ENCODE measurements around the gene MAP2K1.
"Not testable (repeated sequence)": the region's sequence is repeated elsewhere in the genome, so short reads cannot be mapped to it uniquely, and the experiment has no call there.

MAP2K1 gene

DNA sequence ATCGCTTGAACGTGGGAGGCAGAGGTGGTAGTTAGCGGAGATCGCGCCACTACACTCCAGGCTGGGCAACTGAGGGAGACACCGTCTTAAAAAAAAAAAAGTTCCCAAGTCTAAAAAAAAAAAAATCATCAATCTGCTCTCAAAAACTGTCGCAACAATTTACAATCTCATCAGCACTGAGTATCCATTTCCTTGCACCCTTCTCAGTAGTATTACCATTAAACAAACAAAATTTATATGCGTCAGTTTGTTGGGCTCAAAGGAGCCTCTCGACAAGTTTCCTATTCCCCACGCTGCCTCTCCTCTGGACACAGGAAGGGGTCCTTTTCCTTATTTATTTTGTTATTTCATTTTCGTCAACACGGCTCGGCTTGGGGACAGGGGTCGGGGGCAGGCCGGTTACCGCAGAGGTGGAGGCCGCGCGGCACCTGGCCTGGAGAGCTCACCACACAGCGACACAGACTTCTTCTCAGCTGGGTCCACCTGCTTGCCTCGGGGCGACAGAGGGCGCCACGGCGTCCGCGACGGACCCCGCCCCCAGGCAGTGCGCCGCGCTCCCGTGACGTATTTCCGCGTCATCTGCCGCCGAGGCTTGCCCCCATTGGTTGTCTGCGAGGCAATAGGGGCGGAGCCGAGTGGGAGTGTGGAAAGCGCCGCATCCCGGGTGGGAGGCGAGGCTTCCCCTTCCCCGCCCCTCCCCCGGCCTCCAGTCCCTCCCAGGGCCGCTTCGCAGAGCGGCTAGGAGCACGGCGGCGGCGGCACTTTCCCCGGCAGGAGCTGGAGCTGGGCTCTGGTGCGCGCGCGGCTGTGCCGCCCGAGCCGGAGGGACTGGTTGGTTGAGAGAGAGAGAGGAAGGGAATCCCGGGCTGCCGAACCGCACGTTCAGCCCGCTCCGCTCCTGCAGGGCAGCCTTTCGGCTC, at the start of gene MAP2K1:
Gene MAP2K1 (plus strand): TSS at position 709 of the 920 bp plus-strand sequence. CDS start 436 bp downstream, outside the sequence.
- DNase-seq: peak; percentile 80

DNA sequence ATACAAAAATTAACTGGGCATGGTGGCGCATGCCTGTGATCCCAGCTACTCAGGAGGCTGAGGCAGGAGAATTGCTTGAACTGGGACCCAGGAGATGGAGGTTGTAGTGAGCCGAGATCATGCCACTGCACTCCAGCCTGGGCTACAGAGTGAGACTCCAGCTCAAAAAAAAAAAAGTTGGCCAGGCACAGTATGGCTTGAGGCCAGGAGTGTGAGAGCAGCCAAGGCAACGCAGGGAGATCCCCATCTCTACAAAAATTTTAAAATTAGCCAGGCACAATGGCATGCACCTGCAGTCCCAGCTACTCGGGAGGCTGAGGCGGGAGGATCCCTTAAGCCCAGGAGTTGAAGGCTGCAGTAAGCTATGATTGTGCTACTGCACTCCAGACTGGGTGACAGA, 38.2 kb upstream of the MAP2K1 start:
- not testable (repeated sequence) for DNase-seq

DNA sequence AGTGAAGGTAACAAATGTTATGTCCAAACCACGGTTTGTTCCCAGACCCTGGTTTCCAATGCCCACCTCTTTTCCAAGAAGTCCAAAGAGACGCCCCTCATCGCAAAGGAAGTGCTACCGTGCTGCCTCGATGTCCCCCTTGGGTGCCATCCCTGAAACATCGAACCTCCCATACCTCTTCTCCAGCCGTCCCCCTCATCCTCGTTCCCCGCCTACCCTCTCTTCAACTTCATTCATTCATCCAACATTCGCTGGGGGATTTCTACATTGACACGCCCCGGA, 30.7 kb upstream of the MAP2K1 start:
- no peak for DNase-seq

DNA sequence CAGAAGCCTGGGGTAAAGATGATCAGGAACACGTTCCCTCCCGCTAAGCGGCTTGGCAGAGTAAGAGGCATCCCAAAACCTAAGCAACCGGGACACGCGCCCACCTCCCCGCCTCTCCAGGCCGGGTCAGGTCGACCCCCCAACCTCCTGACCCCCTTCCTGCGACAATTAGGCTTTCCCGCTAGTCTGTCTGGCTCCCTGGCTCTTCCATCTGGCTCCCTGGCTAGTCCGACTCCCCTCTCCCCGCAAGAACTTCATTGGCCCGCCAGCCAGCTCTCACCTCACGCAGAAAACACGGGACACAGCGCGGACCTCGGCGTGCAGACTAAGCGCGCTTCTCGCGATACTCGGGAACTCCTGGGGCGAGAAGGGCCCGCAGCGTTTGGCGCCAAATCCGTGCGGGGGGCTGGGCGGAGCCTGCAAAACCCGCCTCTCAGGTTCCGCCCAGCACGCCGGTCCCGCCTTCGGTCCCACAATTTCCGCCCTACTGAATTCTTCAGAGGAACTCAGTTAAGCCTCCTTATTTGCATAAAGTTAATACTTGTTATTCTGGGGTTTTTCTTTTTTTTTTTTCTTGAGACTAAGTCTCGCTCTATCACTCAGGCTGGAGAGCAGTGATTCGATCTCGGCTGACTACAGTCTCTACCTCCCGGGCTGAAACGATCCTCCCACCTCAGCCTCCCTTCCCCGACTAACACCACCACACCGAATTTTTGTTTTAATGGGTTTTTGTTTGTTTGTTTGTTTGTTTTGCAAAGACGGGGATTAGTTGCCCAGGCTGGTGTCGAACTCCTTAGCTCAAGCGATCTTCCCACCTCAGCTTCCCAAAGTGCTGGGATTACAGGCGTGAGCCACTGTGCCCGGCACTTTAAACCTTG, 30.1 kb upstream of the MAP2K1 start, which contains the start of gene TIPIN:
Gene TIPIN (minus strand): TSS at position 327 of the 878 bp plus-strand sequence. CDS start 3,738 bp downstream, outside the sequence.
- peak; percentile 64 for DNase-seq

DNA sequence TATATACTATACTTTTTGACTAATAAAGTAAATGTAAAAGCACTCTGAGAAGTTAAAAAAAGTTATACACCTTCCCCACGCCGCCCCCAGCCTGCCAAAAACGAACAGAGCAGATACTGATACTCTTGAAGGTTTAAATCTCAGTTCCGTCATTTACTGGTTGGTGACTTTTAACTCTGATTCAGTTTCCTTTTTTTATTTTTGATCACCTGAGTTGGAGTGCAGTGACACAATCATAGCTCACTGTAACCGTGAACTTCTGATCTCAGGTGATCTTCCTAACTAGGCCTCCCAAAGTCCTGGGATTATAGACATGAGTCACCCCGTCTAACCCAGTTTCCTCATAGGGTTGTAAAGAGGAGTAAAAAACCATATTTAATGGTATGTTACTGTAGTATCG, 27.0 kb upstream of the MAP2K1 start:
- DNase-seq: no peak

DNA sequence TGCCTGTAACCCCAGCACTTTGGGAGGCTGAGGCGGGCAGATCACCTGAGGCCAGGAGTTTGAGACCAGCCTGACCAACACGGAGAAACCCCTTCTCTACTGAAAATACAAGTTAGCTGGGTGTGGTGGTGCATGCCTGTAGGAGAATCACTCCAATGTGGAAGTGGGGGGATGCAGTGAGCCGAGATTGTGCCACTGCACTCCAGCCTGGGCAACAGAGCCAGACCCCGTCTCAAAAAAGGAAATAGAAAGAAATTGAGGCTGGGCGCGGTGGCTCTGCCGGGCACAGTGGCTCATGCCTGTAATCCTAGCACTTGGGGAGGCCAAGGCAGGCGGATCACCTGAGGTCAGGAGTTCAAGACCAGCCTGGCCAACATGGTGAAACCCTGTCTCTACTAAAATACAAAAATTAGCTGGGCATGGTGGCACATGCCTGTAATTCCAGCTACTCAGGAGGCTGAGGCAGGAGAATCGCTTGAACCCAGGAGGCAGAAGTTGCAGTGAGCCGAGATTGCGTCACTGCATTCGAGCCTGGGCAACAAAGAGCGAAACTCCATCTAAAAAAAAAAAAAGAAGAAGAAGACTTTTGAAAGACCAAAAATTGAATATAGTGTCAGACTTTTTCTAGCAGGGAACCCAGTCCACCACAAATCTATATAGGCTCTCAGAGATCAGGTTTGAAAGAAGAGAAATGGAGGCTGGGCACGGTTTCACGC, 24.8 kb upstream of the MAP2K1 start:
- DNase-seq: not testable (repeated sequence)

DNA sequence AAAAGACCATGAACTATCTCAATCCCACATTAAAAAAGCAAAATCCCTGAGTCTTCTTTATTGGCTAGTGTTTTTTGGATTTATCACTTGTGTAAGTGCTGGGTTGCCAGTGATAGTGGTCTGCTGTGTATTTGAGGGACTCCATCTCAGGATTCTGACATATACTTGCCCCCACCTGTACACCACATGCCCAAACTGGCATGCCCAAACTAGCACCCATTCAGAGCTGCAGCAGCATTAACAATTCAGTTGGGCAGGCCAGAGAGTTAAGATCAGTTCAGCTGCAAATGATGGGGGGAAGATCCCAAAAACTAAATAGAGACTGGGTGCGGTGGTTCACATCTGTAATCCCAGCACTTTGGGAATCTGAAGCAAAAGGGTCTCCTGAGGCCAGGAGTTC, 23.9 kb upstream of the MAP2K1 start:
- DNase-seq: no peak

DNA sequence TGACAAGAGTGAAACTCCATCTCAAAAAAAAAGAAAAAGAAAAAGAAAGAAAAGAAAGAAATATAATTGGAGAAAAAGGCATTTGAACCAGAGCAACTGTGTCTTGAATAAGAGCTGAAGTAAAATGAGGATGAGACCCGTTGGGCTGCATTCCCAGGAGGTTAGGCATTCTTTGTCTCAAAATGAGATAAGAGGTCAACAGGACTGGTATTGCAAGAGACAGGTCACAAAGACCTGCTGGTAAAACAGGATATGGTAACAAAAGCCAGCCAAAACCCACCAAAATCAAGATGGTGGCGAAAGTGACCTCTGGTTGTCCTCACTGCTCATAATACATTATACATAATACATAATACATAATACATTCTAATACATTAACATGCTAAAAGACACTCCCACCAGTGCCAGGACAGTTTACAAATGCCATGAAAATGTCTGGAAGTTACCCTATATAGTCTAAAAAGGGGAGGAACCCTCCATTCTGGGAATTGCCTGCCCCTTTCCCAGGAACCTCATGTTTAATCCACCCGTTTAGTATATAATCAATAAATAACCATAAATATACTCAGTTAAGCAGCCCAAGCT, 21.7 kb upstream of the MAP2K1 start:
- DNase-seq: no peak

DNA sequence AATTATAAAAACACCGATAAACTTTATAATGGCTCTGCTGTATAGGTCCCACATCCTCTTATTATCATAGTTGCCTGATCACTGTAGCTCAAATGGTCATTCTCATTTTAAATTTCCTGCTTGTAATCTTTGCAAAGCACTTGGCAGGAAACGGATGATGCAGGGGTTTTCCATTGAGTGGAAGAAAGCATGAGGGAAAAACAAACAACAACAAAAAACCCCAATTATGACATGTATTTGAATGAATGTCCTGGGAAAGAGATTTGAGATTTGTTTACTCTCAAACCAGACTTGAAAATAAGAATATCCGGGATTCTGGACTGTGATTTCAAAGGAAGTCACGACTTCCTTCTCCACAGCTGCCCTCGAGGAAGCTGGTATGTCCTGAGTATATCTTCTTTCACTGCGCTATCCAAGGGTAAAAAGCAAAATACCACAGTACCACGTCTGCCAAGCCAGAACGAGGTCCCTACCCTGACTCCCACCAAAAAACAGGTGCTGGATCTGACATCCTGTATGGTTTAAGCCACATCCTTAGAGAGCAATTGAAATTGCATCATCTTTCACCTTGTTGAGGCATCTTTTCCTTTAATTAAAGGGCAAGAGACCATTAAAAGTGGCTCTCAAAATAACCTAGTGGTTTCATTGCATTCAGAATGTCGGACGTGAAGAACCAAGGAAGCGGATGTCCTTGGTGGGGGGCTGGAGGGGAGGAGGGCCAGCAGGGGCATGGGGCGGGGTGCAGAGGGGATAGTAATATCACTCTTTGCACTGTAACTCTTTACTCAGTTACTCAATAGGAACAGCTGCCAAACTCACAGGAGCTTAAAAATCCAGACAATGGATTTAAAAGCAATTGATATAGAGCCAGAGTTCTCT, 16.7 kb upstream of the MAP2K1 start:
- peak; percentile 22 for DNase-seq

DNA sequence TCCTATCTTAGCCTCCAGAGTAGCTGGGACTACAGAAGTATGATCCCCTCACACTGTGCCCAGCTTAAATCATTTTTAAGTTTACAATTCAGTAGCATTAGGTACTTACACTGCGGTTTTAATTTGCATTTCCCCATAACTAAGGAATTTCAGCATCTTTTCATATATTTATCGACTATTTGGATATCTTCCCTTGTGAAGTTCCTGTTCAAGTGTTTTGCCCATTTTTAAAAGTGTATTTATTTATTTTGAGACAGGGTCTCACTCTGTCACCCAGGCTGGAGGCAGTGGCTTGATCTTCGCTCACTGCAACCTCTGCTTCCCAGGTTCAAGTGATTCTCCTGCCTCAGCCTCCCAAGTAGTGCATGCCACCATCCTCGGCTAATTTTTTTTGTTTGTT, 12.5 kb upstream of the MAP2K1 start:
- DNase-seq: no peak

DNA sequence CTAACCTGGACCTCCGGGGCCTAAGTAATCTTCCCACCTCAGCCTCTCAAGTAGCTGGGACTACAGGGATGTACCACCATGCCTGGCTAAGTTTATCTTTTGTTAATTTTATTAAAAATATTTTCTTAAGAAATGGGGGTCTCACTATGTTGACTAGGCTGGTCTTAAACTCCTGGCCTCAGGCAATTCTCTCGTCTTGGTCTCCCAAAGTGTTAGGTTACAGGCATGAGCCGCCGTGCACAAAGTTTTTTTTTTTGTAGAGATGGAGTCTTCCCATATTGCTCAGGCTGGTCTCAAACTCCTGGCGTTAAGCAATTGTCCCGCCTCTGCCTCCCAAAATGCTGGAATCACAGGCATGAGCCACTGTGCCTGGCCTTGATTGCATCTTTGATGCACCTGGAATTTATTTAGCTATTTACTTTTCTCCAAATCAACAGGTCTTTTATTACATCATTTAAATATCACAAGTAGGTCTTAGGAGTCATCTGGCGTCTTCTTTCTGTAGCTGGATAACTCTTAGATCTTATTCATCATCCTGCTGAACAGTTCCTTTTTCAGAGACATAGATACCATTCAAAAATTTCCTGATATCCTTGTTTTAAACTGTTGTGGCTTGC, 7.8 kb upstream of the MAP2K1 start:
- no peak for DNase-seq

DNA sequence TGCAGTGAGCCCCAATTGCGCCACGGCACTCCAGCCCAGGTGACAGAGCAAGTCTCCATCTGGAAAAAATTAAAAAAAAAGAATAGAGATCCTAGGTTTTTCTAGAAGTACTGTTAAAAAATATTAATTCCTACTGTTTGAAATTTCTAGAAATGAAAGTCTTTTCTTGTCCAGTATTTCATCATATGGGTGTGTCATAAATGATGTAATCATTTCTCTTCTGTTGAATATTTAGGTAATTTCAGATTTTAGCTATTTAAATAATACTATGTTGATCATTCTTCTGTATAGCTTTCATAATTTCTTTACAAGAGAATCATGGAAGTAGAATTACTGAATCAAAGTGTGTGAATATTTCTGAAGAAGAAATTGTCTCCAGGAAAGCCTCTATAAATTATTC, 5.3 kb upstream of the MAP2K1 start:
- not testable (repeated sequence) for DNase-seq

DNA sequence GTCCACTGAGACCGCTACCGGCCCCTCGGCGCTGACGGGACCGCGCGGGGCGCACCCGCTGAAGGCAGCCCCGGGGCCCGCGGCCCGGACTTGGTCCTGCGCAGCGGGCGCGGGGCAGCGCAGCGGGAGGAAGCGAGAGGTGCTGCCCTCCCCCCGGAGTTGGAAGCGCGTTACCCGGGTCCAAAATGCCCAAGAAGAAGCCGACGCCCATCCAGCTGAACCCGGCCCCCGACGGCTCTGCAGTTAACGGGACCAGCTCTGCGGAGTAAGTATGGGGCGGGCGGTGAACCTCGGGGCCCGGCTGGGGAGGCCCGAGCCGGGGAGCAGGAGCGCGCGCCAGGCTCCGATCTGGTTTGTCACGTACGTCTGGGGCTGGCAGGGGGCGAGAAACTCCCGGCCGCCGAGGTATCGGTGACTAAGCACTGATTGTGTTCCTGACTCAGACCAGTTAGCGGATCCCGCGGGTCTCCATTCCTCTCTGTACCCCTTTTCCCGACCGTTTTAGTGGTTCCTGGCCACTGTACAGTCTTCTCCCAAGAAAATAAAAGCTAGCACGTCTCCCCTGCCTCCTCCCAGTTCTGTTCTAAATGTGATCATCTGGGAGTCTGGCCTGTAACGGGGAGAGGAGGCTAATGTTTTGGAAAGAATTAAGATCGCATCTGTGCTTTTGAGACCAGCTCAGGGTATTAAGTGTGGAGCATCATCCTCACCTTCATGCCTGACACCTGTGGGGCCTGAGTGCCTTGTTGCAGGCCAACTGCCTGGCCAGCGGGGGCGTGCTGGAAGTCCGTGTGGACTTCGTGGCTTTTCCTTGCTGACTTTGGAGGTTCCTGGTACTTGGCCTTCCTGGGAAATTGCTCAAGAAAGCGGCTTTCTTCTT, 691 bp downstream of the MAP2K1 start:
- DNase-seq: no peak

DNA sequence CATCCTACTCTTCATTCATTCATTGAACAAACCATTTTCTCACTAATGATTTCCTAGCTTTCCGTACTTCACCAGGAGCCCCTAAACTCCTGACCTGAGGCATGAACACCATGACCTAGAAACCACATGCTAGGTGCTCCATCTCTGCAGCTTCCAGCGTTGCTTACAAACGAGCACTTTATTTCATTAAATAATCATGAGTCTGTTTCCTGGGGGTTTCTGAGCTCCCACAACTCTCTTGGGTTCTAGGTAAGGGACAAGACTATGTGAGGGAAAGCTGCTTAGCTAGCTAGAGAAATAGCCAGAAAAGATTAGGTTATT, 1.3 kb downstream of the MAP2K1 start:
- DNase-seq: no peak

DNA sequence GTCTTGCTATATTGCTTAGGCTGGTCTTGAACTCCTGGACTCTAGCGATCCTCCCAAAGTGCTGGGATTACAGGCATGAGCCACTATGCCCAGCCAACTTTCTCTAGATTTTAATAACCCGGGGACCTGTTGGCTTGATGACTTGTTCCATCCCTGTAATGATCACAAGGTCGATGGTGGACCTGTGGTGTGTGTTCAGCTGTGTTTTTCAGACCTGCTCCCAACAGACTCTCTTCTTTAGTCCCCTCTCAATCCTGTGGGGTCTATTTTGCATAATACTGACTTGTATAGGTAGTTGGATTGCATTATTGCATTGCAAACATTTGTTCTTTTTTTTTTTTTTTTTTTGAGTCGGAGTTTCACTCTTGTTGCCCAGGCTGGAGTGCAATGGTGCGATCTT, 1.9 kb downstream of the MAP2K1 start:
- no peak for DNase-seq

DNA sequence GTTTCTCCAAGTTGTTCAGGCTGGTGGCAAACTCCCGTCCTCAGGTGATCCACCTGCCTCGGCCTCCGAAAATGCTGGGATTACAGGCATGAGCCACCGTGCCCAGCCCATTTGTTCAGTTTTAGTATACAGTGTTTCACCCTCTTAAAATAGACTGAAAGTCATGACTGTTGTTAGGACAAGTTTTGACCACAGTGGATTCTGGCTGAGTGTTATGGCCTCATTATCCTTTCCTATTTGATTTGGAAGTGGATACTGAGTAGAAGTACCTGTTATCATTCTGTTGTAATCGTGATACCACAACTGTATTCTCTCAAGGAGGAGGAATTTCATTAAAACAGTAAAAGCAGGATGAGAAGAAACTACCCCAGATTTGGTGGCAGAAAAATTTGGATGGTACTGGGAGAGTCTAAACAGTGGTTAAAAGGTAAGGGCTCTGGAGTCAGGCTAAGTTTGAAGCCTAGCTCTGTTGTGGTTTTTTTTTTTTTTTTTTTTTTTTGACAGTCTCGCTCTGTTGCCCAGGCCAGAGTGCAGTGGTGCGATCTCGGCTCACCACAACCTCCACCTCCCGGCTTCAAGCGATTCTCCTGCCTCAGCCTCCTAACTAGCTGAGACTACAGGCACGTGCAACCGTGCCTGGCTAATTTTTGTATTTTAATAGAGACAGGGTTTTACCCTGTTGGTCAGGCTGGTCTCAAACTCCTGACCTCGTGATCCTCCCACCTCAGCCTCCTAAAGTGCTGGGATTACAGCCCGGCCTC, 2.6 kb downstream of the MAP2K1 start:
- no peak for DNase-seq

DNA sequence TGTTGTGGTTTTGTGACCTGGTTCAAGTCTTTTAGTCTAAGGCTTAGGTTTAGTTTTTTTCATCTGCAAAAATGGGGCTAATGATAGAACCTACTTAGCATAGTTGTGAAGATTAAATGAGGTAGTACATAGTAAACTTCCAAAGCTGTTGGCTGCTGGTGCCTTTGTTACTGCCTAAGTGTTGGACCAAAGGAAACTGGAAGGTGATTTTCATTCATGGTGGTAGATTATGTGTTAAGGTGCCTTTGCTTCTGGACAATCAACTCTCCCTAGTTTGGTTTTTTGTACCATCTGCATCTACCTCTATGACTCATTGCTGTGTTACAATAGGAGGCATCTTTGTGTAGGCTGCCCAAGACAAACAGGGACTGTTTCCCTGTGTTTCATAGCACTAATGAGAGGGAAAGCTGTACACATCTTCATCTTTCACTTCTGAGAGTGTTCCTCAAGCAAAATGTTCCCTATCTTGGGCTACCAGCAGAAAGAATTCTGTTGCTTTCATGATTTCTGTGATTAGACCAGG, 3.2 kb downstream of the MAP2K1 start:
- no peak for DNase-seq

DNA sequence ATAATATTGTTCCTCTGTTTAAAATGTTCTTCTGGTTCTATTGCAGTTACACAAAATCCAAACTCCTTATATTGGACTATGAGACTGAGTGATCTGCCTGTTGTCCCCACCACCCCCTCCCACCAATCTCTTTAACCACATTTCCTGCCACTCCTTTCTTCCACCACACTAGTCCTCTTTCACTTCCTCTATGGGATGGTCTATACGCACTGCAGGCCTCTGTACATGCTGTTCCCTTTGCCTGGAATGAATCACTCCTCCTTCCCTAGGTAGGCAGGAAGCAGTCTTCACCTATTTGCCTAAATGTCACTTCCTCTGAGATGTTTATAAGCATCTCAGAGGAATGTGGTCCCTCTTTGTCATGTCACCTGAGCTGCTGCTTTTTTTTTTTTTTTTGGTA, 4.0 kb downstream of the MAP2K1 start:
- no peak for DNase-seq

DNA sequence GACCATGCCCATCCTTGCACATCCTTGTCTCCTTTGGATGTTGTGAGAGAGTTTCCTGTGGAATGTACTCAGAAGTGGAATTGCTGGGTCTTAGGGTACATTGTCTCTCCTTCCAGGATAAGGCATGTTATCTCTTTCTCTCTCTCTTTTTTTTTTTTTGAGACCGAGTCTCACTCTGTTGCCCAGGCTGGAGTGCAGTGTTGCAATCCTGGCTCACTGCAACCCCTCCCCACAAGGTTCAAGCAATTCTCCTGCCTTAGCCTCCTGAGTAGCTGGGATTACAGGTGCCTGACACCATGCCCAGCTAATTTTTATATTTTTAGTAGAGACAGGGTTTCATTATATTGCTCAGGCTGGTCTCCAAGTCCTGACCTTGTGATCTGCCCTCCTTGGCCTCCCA, 6.3 kb downstream of the MAP2K1 start:
- not testable (repeated sequence) for DNase-seq

Data from DMS79 treated with DMSO at 0.1 percent for 48 hours (cell line).